Measurements from ENCODE around the gene ADGRG2.

Gene ADGRG2

DNA sequence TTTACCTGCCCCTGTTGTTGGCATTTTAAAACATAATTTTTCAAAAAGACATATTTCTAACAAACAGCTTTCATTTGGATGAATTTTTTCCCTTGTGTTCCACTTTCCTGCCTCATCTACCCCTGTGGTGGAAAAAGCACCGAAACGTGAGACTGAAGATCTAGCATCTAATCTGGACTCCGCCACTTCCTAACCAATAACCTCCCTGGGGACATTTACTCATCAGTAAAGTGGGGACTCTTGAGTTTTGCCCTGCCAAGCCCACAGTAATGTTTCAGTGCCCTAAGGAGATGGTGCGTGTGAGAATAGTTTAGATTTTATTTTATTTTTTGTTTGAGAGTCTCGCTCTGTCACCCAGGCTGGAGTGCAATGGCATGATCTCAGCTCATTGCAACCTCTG, 56.7 kb downstream of the ADGRG2 start:
- no peaks in the 10 kb centered on the region for H3K4me1 ChIP-seq (ENCODE audit: insufficient read depth, low read length)
- H4K20me1 ChIP-seq (ENCODE audit: insufficient read depth, low read length), result no peaks in the 10 kb centered on the region
- no peaks in the 10 kb centered on the region for H3K79me2 ChIP-seq (ENCODE audit: insufficient read depth, low read length)
- ATAC-seq (ENCODE audit: insufficient read depth, low read depth) (no peak), DNase-seq (no peak)
- no peak overlapping the region for H3K9ac ChIP-seq (ENCODE audit: low read depth, low read length)
- no peak overlapping the region for H3K4me2 ChIP-seq (ENCODE audit: insufficient read depth, low read length)
- no peak overlapping the region for H3K4me3 ChIP-seq (ENCODE audit: low read depth in 1 of 2, low read length in 2 of 2)
- no peaks in the 10 kb centered on the region for H3K9me3 ChIP-seq (ENCODE audit: insufficient read depth, low read length, severe bottlenecking)
- H2AFZ ChIP-seq (ENCODE audit: low read depth, low read length), result no peak overlapping the region
- no peaks in the 10 kb centered on the region for H3K36me3 ChIP-seq (ENCODE audit: insufficient read depth, low read length)
- no peak for TF ChIP-seq EZH2 (IDR thresholded peaks at IDR 0.05; ENCODE audit: borderline replicate concordance, low read depth, low read length, severe bottlenecking)
- TF ChIP-seq, protein P1, sequence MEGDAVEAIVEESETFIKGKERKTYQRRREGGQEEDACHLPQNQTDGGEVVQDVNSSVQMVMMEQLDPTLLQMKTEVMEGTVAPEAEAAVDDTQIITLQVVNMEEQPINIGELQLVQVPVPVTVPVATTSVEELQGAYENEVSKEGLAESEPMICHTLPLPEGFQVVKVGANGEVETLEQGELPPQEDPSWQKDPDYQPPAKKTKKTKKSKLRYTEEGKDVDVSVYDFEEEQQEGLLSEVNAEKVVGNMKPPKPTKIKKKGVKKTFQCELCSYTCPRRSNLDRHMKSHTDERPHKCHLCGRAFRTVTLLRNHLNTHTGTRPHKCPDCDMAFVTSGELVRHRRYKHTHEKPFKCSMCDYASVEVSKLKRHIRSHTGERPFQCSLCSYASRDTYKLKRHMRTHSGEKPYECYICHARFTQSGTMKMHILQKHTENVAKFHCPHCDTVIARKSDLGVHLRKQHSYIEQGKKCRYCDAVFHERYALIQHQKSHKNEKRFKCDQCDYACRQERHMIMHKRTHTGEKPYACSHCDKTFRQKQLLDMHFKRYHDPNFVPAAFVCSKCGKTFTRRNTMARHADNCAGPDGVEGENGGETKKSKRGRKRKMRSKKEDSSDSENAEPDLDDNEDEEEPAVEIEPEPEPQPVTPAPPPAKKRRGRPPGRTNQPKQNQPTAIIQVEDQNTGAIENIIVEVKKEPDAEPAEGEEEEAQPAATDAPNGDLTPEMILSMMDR (IDR thresholded peaks at IDR 0.05; ENCODE audit: borderline replicate concordance, extremely low read depth, low read length, poor library complexity, severe bottlenecking), result no peak
- no peaks in the 10 kb centered on the region for H3K27me3 ChIP-seq (ENCODE audit: insufficient read depth, low read length, poor library complexity)
- H3K27ac ChIP-seq (ENCODE audit: low read length), result no peak overlapping the region

DNA sequence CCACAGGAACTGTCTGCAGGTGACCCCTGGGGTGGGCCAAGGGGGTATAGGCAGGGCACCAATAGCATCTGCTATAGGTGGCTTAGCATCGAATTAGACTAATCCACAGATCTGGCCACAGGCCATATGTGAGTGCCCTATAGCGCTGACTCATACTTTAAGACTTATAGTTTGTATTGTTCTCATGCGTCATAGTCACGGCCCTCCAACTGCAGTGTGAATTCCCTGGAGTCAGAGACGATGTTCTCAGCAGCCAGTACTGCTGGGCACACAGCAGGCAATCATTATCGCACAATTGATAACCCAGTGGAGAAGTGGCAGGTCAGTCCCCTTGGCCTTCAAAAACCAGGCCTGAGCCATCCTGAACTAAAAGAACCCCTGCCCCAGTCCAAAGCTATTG, 58.1 kb downstream of the ADGRG2 start:
- Histone ChIP-seq H3K27me3 (ENCODE audit: insufficient read depth, low read length, poor library complexity) (no peaks in the 10 kb centered on the region), H3K4me1 (ENCODE audit: insufficient read depth, low read length) (no peaks in the 10 kb centered on the region), H2AFZ (ENCODE audit: low read depth, low read length) (no peak overlapping the region), H3K9ac (ENCODE audit: low read depth, low read length) (no peak overlapping the region), H4K20me1 (ENCODE audit: insufficient read depth, low read length) (no peaks in the 10 kb centered on the region), H3K79me2 (ENCODE audit: insufficient read depth, low read length) (no peaks in the 10 kb centered on the region), H3K36me3 (ENCODE audit: insufficient read depth, low read length) (no peaks in the 10 kb centered on the region), H3K4me2 (ENCODE audit: insufficient read depth, low read length) (no peak overlapping the region), H3K9me3 (ENCODE audit: insufficient read depth, low read length, severe bottlenecking) (no peaks in the 10 kb centered on the region), H3K4me3 (ENCODE audit: low read depth in 1 of 2, low read length in 2 of 2) (no peak overlapping the region), H3K27ac (ENCODE audit: low read length) (no peak overlapping the region)
- TF ChIP-seq EZH2 (IDR thresholded peaks at IDR 0.05; ENCODE audit: borderline replicate concordance, low read depth, low read length, severe bottlenecking), result no peak
- TF ChIP-seq, protein P1 (IDR thresholded peaks at IDR 0.05; ENCODE audit: borderline replicate concordance, extremely low read depth, low read length, poor library complexity, severe bottlenecking), result no peak
- DNase-seq (no peak), ATAC-seq (ENCODE audit: insufficient read depth, low read depth) (no peak)

DNA sequence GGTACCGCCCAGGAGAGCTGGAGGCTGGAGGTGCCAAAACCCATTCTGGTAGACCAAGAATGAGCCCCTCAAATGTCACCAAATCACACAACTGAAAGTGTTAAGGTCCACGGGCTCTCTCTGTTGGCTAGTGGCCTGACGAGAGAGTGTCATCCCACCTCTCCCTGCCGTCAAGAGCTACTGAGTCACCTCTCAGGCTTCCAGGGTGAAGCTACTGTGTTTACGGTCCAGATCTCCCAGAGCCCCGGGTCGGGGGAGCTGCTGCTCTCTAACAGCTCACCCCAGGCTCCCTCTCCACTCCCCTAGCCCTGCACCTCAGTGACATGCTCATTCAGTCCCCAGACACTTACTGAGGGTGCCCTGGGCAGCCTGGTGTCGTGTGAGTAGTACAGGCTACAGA, 59.2 kb downstream of the ADGRG2 start:
- Histone ChIP-seq H3K27ac (ENCODE audit: low read length) (no peak overlapping the region), H3K79me2 (ENCODE audit: insufficient read depth, low read length) (no peaks in the 10 kb centered on the region), H4K20me1 (ENCODE audit: insufficient read depth, low read length) (no peaks in the 10 kb centered on the region), H3K4me2 (ENCODE audit: insufficient read depth, low read length) (no peak overlapping the region), H3K9me3 (ENCODE audit: insufficient read depth, low read length, severe bottlenecking) (no peaks in the 10 kb centered on the region), H3K27me3 (ENCODE audit: insufficient read depth, low read length, poor library complexity) (no peaks in the 10 kb centered on the region), H2AFZ (ENCODE audit: low read depth, low read length) (no peak overlapping the region), H3K36me3 (ENCODE audit: insufficient read depth, low read length) (no peaks in the 10 kb centered on the region), H3K4me3 (ENCODE audit: low read depth in 1 of 2, low read length in 2 of 2) (no peak overlapping the region), H3K4me1 (ENCODE audit: insufficient read depth, low read length) (no peaks in the 10 kb centered on the region), H3K9ac (ENCODE audit: low read depth, low read length) (no peak overlapping the region)
- ATAC-seq (ENCODE audit: insufficient read depth, low read depth) (no peak), DNase-seq (no peak)
- TF ChIP-seq, protein P1 (IDR thresholded peaks at IDR 0.05; ENCODE audit: borderline replicate concordance, extremely low read depth, low read length, poor library complexity, severe bottlenecking), result no peak
- TF ChIP-seq EZH2 (IDR thresholded peaks at IDR 0.05; ENCODE audit: borderline replicate concordance, low read depth, low read length, severe bottlenecking), result no peak

DNA sequence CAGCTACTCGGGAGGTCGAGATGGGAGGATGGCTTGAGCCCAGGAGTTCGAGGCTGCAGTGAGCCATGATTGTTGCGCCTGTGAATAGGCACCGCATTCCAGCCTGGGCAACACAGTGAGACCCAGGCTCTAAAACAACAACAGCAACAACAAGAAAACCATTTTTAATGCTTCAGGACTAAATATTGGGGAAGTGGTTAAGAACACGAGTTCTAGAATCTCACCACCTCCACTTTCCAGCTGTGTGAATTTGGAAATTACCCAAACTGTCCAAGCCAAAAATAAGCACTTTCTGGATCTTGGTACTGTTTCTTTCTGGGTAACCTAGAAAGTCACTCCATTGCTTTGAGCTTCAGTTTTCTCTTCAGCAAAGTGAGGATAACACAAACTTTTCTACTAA, 63.2 kb downstream of the ADGRG2 start:
- no peak overlapping the region for H3K4me2 ChIP-seq (ENCODE audit: insufficient read depth, low read length)
- H3K27me3 ChIP-seq (ENCODE audit: insufficient read depth, low read length, poor library complexity), result no peaks in the 10 kb centered on the region
- H2AFZ ChIP-seq (ENCODE audit: low read depth, low read length), result no peak overlapping the region
- no peak for ATAC-seq (ENCODE audit: insufficient read depth, low read depth)
- no peaks in the 10 kb centered on the region for H3K4me1 ChIP-seq (ENCODE audit: insufficient read depth, low read length)
- no peaks in the 10 kb centered on the region for H3K9me3 ChIP-seq (ENCODE audit: insufficient read depth, low read length, severe bottlenecking)
- H3K27ac ChIP-seq (ENCODE audit: low read length), result no peak overlapping the region
- no peaks in the 10 kb centered on the region for H4K20me1 ChIP-seq (ENCODE audit: insufficient read depth, low read length)
- no peak overlapping the region for H3K4me3 ChIP-seq (ENCODE audit: low read depth in 1 of 2, low read length in 2 of 2)
- no peak overlapping the region for H3K9ac ChIP-seq (ENCODE audit: low read depth, low read length)
- no peak for DNase-seq
- H3K79me2 ChIP-seq (ENCODE audit: insufficient read depth, low read length), result no peaks in the 10 kb centered on the region
- TF ChIP-seq, protein P1 (IDR thresholded peaks at IDR 0.05; ENCODE audit: borderline replicate concordance, extremely low read depth, low read length, poor library complexity, severe bottlenecking), result no peak
- TF ChIP-seq EZH2 (IDR thresholded peaks at IDR 0.05; ENCODE audit: borderline replicate concordance, low read depth, low read length, severe bottlenecking), result no peak
- no peaks in the 10 kb centered on the region for H3K36me3 ChIP-seq (ENCODE audit: insufficient read depth, low read length)
